HCT116 (cell line): Measurements from ENCODE around the gene GPR62. TPM values are rescaled to one million over a fixed set of nuclear protein-coding genes. Genes with fewer than 3 reads are reported as not detected.

Experiments used
- ATAC-seq: fragments of 200-7000 bp; cut with Tn5 transposase; 2 replicates; pipeline ENCODE4 v1.9.1; 2020; ENCODE audit warnings: mild to moderate bottlenecking, moderate library complexity
- BruUV-seq: library from RNA; stranded (reverse); fragments of 400-500 nt; replicated peaks from 2 replicates; lab custom pipeline; 2021; lab: Mats Ljungman, UMichigan
- CTCF ChIA-PET: fragments of 300-600 bp; sonication (Branson Sonifier 250); formaldehyde crosslinking; loops from one replicate; lab custom pipeline; 2021; ENCODE audit warnings: antibody characterized with exemption; lab: Charles Lee
- POLR2A ChIA-PET: fragments of 300-600, 350-600 bp; sonication (Branson Sonifier 250); formaldehyde crosslinking; loops from one replicate; lab custom pipeline; 2021; ENCODE audit warnings: antibody characterized with exemption; lab: Charles Lee
- RAD21 ChIA-PET, 2 experiments: fragments of 300-600 bp; sonication (Branson Sonifier 250); formaldehyde crosslinking; loops; one replicate each; lab custom pipeline; 2023; ENCODE audit warnings: low total read pairs in 2 of 2; ENCODE audit not compliant: uncharacterized antibody in 2 of 2, unreplicated experiment in 2 of 2, low non-redundant PET in 1 of 2; lab: Charles Lee
- DNase-seq: peaks from one replicate; pipeline ENCODE4 v3.0.0-alpha.2; 2010; ENCODE audit warnings: low read depth, low spot score
- H2AFZ ChIP-seq: fragments of 200-600 bp; shearing (Covaris generic), sonication (generic); 2 replicates; pipeline ENCODE4 v1.6.1; 2017; ENCODE audit warnings: low read depth, mixed run types, mixed read lengths, antibody characterized with exemption, low read length; ENCODE audit not compliant: poor library complexity, severe bottlenecking
- H3K27ac ChIP-seq: 2 replicates; pipeline ENCODE4 v1.5.1; 2012; ENCODE audit warnings: low read depth, low read length
- H3K27me3 ChIP-seq: fragments of 200-600 bp; sonication (generic); 2 replicates; pipeline ENCODE4 v1.6.1; 2016; ENCODE audit warnings: mixed run types, low read length, mixed read lengths; ENCODE audit not compliant: insufficient read depth
- H3K36me3 ChIP-seq, 2 experiments: fragments of 200-500 bp in 1 of 2; fragments of 200-600 bp in 1 of 2; sonication (Bioruptor generic) in 1 of 2; sonication (generic) in 1 of 2; 2 replicates each; pipeline versions ENCODE4 v1.5.1 to v1.6.1; 2014 to 2016; ENCODE audit warnings: low read length in 2 of 2, inconsistent platforms in 1 of 2, mixed read lengths in 1 of 2, mixed run types in 1 of 2; ENCODE audit not compliant: insufficient read depth in 2 of 2, control insufficient read depth in 1 of 2
- H3K4me1 ChIP-seq, 2 experiments: fragments of 200-600 bp in 1 of 2; sonication (generic) in 1 of 2; 2 replicates each; pipeline versions ENCODE4 v1.5.1 to v1.6.1; 2012 to 2017; ENCODE audit warnings: low read length in 2 of 2, inconsistent platforms in 1 of 2, mild to moderate bottlenecking in 1 of 2, mixed read lengths in 1 of 2, mixed run types in 1 of 2, moderate library complexity in 1 of 2; ENCODE audit not compliant: insufficient read depth in 2 of 2, control insufficient read depth in 1 of 2
- H3K4me2 ChIP-seq: fragments of 200-600 bp; sonication (generic); 2 replicates; pipeline ENCODE4 v1.6.1; 2017; ENCODE audit warnings: mixed run types, low read length, mixed read lengths
- H3K4me3 ChIP-seq, 2 experiments: fragments of 200-600 bp in 1 of 2; sonication (generic) in 1 of 2; replicated peaks in 1 of 2; 2 replicates each; pipeline ENCODE4 v1.5.1; 2011 to 2016; ENCODE audit warnings: low read length in 2 of 2, control low read depth in 1 of 2, low read depth in 1 of 2, mild to moderate bottlenecking in 1 of 2, mixed read lengths in 1 of 2, mixed run types in 1 of 2
- H3K79me2 ChIP-seq: fragments of 200-600 bp; sonication (generic); 2 replicates; pipeline ENCODE4 v1.6.1; 2017; ENCODE audit warnings: mild to moderate bottlenecking, mixed run types, low read length, moderate library complexity, mixed read lengths; ENCODE audit not compliant: insufficient read depth
- H3K9ac ChIP-seq: fragments of 200-600 bp; sonication (generic); 2 replicates; pipeline ENCODE4 v1.6.1; 2016; ENCODE audit warnings: low read length, mixed read lengths
- H3K9me2 ChIP-seq: fragments of 200-600 bp; sonication (generic), shearing (Covaris generic); 2 replicates; pipeline ENCODE4 v1.6.1; 2017; ENCODE audit warnings: mixed run types, mild to moderate bottlenecking, moderate library complexity; ENCODE audit not compliant: insufficient read depth
- H3K9me3 ChIP-seq, 2 experiments: fragments of 200-500 bp in 1 of 2; fragments of 200-600 bp in 1 of 2; sonication (Bioruptor generic) in 1 of 2; sonication (generic) in 1 of 2; 2 replicates each; pipeline ENCODE4 v1.6.1; 2014 to 2017; ENCODE audit warnings: low read length in 2 of 2, mixed read lengths in 2 of 2, inconsistent platforms in 1 of 2, low read depth in 1 of 2, mild to moderate bottlenecking in 1 of 2, mixed run types in 1 of 2, moderate library complexity in 1 of 2; ENCODE audit not compliant: control insufficient read depth in 1 of 2, insufficient read depth in 1 of 2
- H4K20me1 ChIP-seq: fragments of 200-600 bp; sonication (generic), shearing (Covaris generic); 2 replicates; pipeline ENCODE4 v1.6.1; 2017; ENCODE audit warnings: mixed run types, mild to moderate bottlenecking, moderate library complexity; ENCODE audit not compliant: insufficient read depth
- ATF3 ChIP-seq: IDR thresholded peaks from 2 replicates; pipeline ENCODE4 v1.6.1; 2012
- CBX3 ChIP-seq: IDR thresholded peaks from 2 replicates; pipeline ENCODE4 v1.6.1; 2012; ENCODE audit warnings: low read depth
- CTCF ChIP-seq, 3 experiments: fragments of 200-600 bp in 1 of 3; sonication (generic) in 1 of 3; IDR thresholded peaks in 2 of 3; conservative IDR thresholded peaks in 1 of 3; 2 replicates each; pipeline ENCODE4 v1.5.1; 2012 to 2017; ENCODE audit warnings: low read depth in 2 of 3, low read length in 2 of 3, antibody characterized with exemption in 1 of 3, borderline replicate concordance in 1 of 3, control low read depth in 1 of 3, mild to moderate bottlenecking in 1 of 3, mixed read lengths in 1 of 3, mixed run types in 1 of 3, moderate library complexity in 1 of 3; ENCODE audit not compliant: insufficient read depth in 1 of 3
- EGR1 ChIP-seq: IDR thresholded peaks from 2 replicates; pipeline ENCODE4 v1.6.1; 2012; ENCODE audit warnings: low read depth
- ELF1 ChIP-seq: IDR thresholded peaks from 2 replicates; pipeline ENCODE4 v1.6.1; 2012; ENCODE audit warnings: low read depth, borderline replicate concordance
- EZH2 ChIP-seq: fragments of 200-600 bp; sonication (generic); IDR thresholded peaks from 2 replicates; pipeline ENCODE4 v1.6.1; 2017; ENCODE audit warnings: antibody characterized with exemption, mixed run types
- FOSL1 ChIP-seq: IDR thresholded peaks from 2 replicates; pipeline ENCODE4 v1.6.1; 2012; ENCODE audit warnings: low read depth
- MAX ChIP-seq: IDR thresholded peaks from 2 replicates; pipeline ENCODE4 v1.6.1; 2012
- POLR2AphosphoS5 ChIP-seq: IDR thresholded peaks from 2 replicates; pipeline ENCODE4 v1.6.1; 2011; ENCODE audit warnings: mild to moderate bottlenecking, low read depth, low read length, moderate library complexity
- RAD21 ChIP-seq: IDR thresholded peaks from 2 replicates; pipeline ENCODE4 v1.6.1; 2012; ENCODE audit warnings: low read depth, mild to moderate bottlenecking
- SP1 ChIP-seq: IDR thresholded peaks from 2 replicates; pipeline ENCODE4 v1.6.1; 2012; ENCODE audit warnings: low read depth
- SRF ChIP-seq: IDR thresholded peaks from 2 replicates; pipeline ENCODE4 v1.6.1; 2012; ENCODE audit warnings: low read depth
- YY1 ChIP-seq: IDR thresholded peaks from 2 replicates; pipeline ENCODE4 v1.6.1; 2011; ENCODE audit warnings: low read length, low read depth, moderate library complexity, mild to moderate bottlenecking; ENCODE audit not compliant: insufficient replicate concordance; ENCODE audit errors: extremely low read depth
- ZBTB33 ChIP-seq: IDR thresholded peaks from 2 replicates; pipeline ENCODE4 v1.6.1; 2011; ENCODE audit warnings: mild to moderate bottlenecking, low read length, moderate library complexity; ENCODE audit not compliant: insufficient replicate concordance; ENCODE audit errors: extremely low read depth
- ZNF274 ChIP-seq: fragments of 200-500 bp; sonication (Bioruptor generic); IDR thresholded peaks from 2 replicates; pipeline ENCODE4 v1.6.1; 2014; ENCODE audit warnings: mild to moderate bottlenecking, low read depth, low read length, inconsistent platforms
- intact Hi-C: fragments of 100-400 bp; cut with micrococcal nuclease; formaldehyde crosslinking; loops from 2 replicates; pipeline ENCODE4 v1.10.0; 2022
- total RNA-seq: library from RNA; stranded (reverse); gene quantifications from one replicate; pipeline ENCODE4 v1.2.1, GENCODE V29; 2021; ENCODE audit not compliant: unreplicated experiment
- TF ChIP-seq, protein P1 (sequence below): IDR thresholded peaks from 2 replicates; pipeline ENCODE4 v1.6.1; 2012; ENCODE audit warnings: low read depth

Gene GPR62
- total RNA-seq, 1 experiment from 2014 or later, result not detected

DNA sequence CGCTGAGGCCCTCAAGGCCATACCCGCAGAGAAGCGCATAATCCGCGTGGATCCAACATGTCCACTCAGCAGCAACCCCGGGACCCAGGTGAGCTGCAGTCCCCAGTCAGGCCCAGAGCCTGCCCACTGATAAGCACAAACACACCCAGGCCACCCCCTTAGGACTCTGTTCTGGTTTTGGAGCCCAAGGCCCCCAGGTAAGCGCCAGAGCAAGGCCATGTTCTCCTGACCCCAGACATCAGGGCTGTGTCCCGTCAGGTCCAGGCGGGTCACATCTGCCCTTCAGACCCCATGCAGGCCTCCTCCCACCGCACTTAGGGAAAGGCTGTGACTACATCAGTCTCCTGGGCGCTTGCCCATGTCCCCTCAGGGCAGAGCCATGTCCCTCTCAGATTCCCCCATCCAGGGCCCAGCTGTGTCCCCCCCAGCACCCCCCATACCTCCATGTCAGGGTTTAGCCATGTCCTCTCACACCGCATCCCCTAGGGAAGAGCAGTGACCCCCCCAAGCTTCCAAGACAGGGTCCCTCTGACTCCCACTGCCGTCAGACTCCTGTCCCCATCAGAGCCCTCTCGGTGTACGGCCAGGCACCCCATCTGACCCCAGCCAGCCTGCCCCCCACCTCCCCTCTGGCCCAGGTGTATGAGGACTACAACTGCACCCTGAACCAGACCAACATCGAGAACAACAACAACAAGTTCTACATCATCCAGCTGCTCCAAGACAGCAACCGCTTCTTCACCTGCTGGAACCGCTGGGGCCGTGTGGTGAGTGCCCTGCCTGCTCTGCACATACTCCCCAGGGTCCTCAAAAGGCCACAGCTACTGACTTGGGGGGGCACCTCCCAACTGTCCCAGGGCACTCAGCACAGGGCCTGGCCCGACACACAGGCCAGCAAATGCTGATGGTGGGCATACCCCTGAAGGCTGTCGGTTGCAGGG lies 11.5 kb upstream of the GPR62 start:
- Histone ChIP-seq H3K4me3 (peak overlapping the region in 1 of 2 experiments; percentile 89; a peak in 2 of 4 replicates), H3K79me2 (peaks cover 30% of the 10 kb centered on the region), H3K36me3 (peaks cover 0 to 6% of the 10 kb centered on the region in 2 experiments), H3K9ac (peak overlapping the region; percentile 96), H3K4me2 (peak overlapping the region; percentile 100), H3K27ac (peak overlapping the region; percentile 96), H3K27me3 (no peaks in the 10 kb centered on the region), H4K20me1 (0 out of 2 replicates have a peak, but pooled peaks cover 4% of the 10 kb centered on the region), H3K4me1 (peaks cover 23 to 29% of the 10 kb centered on the region in 2 experiments), H3K9me2 (no peaks in the 10 kb centered on the region), H2AFZ (no peak overlapping the region), H3K9me3 (no peaks in the 10 kb centered on the region)
- ChIA-PET POLR2A (interaction anchor here (1.1 to 2.3 kb wide), 7 partner anchors 10 to 52 kb away, joined by 3 to 31 read pairs (median 8); partner anchors contain the start of genes ABHD14A, ABHD14B, ACY1 and RPL29), CTCF (interaction anchor here (0.7 to 2.4 kb wide), 9 partner anchors 18 to 277 kb away, joined by 3 to 46 read pairs (median 4); partner anchors contain the start of genes ABHD14A, ABHD14B, ACY1 and RPL29), RAD21 (interaction anchor here (0.6 to 1.6 kb wide), 3 partner anchors 30 to 60 kb away, joined by 4 to 6 read pairs (median 4); partner anchors contain the start of genes ABHD14A (in 1 of the 2) and ABHD14B (in 1 of the 2))
- DNase-seq, result no peak
- BruUV-seq, result no TSS peak
- no peak for ATAC-seq
- intact Hi-C loops, result loop anchor here (2.0 to 5.0 kb wide), 2 partner anchors 57 to 209 kb away; partner anchors contain the start of gene POC1A
- TF ChIP-seq ZBTB33 (no peak), ATF3 (no peak), ZNF274 (no peak), SRF (no peak), EZH2 (no peak), FOSL1 (no peak), CBX3 (no peak), RAD21 (no peak), ELF1 (no peak), MAX (no peak), SP1 (no peak), EGR1 (no peak), CTCF (IDR thresholded peaks at IDR 0.05 in 2 of 3, conservative IDR thresholded peaks at IDR 0.05 in 1 of 3; ENCODE audit: borderline replicate concordance in 1 of 3, insufficient read depth in 1 of 3, low read depth in 2 of 3, low read length in 2 of 3) (no peak), YY1 (no peak), POLR2AphosphoS5 (no peak)
- TF ChIP-seq, protein P1, sequence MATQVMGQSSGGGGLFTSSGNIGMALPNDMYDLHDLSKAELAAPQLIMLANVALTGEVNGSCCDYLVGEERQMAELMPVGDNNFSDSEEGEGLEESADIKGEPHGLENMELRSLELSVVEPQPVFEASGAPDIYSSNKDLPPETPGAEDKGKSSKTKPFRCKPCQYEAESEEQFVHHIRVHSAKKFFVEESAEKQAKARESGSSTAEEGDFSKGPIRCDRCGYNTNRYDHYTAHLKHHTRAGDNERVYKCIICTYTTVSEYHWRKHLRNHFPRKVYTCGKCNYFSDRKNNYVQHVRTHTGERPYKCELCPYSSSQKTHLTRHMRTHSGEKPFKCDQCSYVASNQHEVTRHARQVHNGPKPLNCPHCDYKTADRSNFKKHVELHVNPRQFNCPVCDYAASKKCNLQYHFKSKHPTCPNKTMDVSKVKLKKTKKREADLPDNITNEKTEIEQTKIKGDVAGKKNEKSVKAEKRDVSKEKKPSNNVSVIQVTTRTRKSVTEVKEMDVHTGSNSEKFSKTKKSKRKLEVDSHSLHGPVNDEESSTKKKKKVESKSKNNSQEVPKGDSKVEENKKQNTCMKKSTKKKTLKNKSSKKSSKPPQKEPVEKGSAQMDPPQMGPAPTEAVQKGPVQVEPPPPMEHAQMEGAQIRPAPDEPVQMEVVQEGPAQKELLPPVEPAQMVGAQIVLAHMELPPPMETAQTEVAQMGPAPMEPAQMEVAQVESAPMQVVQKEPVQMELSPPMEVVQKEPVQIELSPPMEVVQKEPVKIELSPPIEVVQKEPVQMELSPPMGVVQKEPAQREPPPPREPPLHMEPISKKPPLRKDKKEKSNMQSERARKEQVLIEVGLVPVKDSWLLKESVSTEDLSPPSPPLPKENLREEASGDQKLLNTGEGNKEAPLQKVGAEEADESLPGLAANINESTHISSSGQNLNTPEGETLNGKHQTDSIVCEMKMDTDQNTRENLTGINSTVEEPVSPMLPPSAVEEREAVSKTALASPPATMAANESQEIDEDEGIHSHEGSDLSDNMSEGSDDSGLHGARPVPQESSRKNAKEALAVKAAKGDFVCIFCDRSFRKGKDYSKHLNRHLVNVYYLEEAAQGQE, result no peak
